Stimulated activated CD8-positive, alpha-beta memory T cell treated with anti-CD3 and anti-CD28 coated beads, Interleukin-2, amount 100 ng/mL, for 48 hours (primary cell): ENCODE results near the gene SPATC1L.

ENCODE experiments used
- DNase-seq, 2 donors: peaks; one replicate each; pipeline ENCODE4 v3.0.0-alpha.2; 2020; ENCODE audit warnings: low read depth in 2 of 2

Gene SPATC1L

GRCh38 chr21:46120301-46121285, 63.7 kb downstream of the SPATC1L start:
- no peak for DNase-seq

GRCh38 chr21:46119637-46120271, 64.5 kb downstream of the SPATC1L start:
- DNase-seq = no peak

- no peak for DNase-seq
Observed at GRCh38 chr21:46119144-46119636, 65.1 kb downstream of the SPATC1L start.

- no peak for DNase-seq
Observed at GRCh38 chr21:46118316-46119143, 65.7 kb downstream of the SPATC1L start.

GRCh38 chr21:46117586-46118315, 66.5 kb downstream of the SPATC1L start:
- DNase-seq = no peak

- no peak for DNase-seq
Observed at GRCh38 chr21:46116776-46117585, 67.3 kb downstream of the SPATC1L start.

GRCh38 chr21:46116189-46116775, 68.0 kb downstream of the SPATC1L start:
- DNase-seq = no peak

- no peak for DNase-seq
Observed at GRCh38 chr21:46115441-46116188, 68.6 kb downstream of the SPATC1L start.

- no peak for DNase-seq
Observed at GRCh38 chr21:46114963-46115362, 69.3 kb downstream of the SPATC1L start.

GRCh38 chr21:46113497-46114176, 70.6 kb downstream of the SPATC1L start:
- no peak for DNase-seq

- DNase-seq = no peak
Observed at GRCh38 chr21:46112725-46113215, 71.5 kb downstream of the SPATC1L start.

- DNase-seq = no peak
Observed at GRCh38 chr21:46111857-46112724, 72.2 kb downstream of the SPATC1L start.

GRCh38 chr21:46111193-46111571, 73.1 kb downstream of the SPATC1L start:
- no peak for DNase-seq
